ENCODE data around the gene PKNOX1.
"Not testable (repeated sequence)": the region's sequence is repeated elsewhere in the genome, so short reads cannot be mapped to it uniquely, and the experiment has no call there.

The PKNOX1 gene

DNA sequence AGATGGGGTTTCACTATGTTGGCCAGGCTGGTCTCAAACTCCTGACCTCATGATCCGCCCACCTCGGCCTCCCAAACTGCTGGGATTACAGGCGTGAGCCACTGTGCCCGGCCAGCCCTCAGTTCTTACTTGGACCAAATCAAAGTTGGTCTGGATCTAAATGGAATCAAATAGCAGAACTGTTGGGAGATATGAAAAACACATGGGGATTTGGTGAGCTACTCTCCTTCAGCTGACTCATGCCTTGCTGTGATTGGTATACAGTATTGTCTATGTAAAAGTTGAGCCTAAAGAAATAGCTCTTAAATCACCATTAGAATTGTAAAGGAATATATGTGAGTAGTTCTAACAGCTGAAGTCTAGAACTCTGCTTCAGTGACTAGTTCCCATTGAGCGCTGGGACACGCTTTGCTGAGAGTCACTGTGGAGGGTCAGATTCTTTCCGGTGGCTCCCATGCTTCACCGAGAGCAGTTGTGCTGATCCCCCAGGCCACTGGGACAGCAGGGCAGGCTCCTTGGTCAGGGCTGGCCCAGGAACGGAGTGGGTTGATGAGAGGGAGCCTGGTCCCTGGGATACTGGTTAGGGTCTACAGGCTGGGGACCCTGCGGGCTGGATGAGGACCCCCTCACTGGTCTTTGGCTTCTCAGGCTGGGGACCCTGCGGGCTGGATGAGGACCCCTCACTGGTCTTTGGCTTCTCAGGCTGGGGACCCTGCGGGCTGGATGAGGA is 14.0 kb downstream of the PKNOX1 start:
- no peak for DNase-seq

DNA sequence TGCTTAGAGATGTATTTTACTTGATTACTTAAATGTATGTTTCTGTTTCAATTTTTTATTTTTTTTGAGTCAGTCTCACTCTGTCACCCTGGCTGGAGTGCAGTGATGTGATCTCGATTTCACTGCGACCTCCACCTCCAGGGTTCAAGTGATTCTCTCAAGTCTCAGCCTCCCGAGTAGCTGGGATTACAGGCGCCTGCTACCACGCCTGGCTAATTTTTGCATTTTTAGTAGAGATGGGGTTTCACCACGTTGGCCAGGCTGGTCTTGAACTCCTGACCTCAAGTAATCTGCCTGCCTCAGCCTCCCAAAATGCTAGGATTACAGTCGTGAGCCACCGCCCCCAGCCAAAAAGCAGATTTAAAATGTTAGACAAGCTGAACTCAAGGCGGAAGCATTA is 15.0 kb downstream of the PKNOX1 start:
- DNase-seq, result not testable (repeated sequence)

DNA sequence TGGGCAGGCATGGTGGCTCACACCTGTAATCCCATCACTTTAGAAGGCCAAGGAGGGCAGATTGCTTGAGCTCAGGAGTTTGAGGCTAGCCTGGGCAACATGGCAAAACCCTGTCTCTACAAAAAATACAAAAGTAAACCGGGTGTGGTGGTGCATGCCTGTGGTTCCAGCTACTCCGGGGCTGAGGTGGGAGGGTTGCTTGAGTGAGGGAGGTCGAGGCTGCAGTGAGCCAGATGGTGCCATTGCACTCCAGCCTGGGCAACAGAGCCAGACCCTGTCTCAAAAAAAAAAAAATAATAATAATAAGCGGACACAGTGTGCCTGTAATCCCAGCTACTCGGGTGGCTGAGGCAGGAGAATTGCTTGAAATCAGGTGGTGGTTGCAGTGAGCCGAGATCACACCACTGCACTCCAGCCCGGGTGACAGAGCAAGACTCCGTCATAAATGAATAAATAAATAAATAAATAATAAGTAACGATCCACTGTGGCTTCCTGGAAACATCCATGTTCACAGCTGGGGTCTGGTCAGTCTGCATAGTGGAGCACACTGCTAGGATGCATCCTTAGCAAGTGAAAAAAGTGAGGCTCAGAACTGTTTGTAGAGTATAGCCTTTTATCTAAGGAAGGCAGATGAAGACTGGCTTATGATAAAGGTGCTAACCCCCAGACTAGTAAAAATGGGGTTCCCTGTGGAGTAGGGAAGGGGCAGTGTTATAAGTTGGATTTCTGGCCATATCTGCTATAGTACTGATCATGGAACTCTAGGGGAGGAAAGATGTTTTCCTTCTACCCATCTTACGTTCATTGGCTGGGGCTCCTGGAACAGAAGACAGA is 15.7 kb downstream of the PKNOX1 start:
- DNase-seq, result no peak

DNA sequence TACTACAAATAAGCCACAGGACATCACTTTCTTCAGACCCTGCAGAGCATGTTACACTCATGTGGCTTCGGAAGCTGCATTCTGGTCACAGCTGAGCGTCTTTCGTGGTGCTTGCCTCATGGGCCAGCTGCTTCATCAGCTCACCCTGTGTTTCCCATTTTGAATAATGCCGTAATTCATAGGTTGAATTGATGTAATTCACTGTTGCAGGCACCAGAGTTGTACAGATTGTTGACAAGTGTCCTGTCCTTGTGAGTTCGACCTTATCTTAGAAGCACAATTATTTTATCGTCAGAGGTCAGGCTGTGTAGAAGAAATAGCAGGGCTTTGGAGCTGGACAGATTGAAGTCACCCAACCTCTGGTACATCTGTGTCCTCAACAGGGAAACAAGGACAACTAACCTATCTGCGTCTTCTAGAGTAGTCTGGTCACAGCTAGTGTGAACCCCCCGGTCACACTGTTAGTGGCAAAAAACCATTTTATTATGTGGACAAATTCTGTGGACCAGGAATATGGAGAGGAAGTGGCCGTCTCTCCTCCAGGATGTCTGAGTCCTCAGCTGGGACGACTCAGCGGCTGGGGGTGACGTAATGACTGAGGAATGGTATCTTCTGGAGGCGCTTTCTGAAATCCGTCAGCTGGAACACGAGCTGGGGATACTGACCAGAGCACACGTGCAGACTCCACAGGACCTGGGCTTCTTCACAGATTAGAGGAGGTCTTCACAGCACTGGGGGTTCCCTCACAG is 17.8 kb downstream of the PKNOX1 start:
- DNase-seq, result no peak

DNA sequence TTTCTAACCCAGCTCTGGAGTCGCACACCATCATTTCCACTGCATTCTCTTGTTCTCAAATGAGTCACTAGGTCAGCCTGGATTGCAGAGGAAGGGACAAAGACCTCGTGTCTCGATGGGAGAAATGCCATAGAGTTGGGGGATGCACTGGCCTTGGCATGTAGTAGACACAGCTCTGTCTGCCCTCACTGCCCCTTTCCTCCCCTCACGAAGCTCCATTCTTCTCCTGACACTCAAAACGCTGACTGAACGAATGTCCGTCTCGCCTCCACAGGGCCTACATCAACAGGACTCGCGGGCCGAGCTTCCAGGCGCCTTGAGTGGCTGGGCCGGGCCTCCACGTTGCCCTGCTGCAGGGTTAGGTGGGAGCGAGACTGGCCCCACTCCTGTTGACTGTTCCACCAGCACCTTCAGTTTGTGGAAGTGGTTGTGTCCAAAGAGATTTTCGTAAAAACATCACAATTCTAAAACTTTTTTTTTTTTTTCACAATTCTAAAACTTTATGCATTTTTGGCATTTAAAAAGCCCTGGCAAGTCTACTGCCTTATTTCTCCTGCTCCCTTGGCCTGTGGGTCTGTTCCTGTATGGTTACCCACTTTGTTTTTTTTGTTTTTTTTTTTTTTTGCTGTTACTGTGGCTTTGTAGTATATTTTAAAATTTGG is 18.8 kb downstream of the PKNOX1 start:
- no peak for DNase-seq

DNA sequence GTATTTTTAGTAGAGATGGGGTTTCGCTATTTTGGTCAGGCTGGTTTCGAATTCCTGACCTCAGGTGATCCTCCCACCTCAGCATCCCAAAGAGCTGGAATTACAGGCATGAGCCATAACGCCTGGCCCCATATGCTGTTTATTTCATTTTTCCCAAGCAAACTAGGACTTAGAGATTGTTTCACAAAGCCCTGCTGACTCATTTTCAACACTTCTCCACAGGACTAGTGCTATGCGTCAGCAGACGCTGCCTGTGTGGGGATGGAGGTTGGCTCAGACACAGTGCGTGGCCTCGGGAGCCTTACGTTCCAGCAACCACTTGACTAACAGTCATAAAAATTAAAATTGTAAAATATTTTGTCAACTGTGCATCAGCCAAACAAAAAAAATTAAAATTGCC is 22.7 kb downstream of the PKNOX1 start:
- DNase-seq, result no peak

DNA sequence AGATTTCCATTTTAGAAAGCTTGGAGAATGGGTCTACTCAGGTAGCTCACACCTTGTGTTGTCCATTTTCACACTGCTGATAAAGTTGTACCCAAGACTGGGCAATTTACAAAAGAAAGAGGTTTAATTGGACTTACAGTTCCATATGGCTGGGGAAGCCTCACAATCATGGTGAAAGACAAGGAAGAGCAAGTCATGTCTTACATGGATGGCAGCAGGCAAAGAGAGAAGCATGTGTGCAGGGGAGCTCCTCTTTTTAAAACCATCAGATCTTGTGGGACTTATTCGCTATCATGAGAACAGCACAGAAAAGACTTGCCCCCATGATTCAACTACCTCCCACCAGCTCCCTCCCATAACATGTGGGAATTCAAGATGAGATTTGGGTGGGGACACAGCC is 23.6 kb downstream of the PKNOX1 start:
- not testable (repeated sequence) for DNase-seq

DNA sequence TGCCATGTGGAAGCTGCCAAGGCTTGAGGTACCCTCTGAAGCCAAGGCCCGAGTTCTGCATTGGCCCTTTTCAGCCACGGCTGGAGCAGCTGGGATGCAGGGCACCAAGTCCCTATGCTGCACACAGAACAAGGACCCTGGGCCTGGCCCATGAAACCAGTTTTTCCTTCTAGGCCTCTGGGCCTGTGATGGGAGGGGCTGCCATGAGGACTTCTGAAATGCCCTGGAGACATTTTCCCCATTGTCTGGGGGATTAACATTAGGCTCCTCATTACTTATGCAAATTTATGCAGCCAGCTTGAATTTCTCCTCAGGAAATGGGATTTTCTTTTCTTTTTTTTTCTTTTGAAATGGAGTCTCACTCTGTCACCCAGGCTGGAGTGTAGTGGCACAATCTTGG is 24.8 kb downstream of the PKNOX1 start:
- DNase-seq, result not testable (repeated sequence)

DNA sequence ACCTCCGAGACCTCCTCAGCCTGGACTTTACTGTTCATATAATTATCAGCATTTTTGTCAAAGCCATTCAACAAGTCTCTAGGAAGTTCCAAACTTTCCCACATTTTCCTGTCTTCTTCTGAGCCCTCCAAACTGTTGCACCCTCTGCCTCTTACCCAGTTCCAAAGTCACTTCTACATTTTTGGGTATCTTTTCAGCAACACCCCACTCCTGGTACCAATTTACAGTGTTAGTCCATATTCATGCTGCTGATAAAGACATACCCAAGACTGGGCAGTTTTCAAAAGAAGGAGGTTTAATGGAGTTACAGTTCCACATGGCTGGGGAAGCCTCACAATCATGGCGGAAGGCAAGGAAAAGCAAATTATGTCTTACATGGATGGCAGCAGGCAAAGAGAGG is 25.7 kb downstream of the PKNOX1 start:
- not testable (repeated sequence) for DNase-seq

DNA sequence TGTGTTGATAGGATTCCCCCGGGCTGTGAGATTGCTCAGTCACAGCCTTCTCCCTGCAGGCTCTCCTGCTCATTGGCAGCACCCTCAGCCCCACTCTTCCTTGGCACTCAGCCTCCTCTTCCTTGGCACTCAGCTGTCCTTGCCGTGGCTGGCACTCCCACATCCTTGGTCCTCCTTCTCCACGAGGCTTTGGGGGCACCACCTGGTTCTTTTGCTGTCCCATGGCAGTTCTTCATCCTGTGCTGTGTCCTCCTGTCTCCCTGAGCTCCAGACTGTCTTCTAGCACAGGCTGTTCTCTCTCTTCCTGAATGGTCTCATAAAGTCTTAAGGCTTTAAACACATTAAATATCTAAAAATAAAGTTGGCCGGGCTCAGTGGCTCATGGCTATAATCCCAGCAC is 27.0 kb downstream of the PKNOX1 start:
- no peak for DNase-seq

DNA sequence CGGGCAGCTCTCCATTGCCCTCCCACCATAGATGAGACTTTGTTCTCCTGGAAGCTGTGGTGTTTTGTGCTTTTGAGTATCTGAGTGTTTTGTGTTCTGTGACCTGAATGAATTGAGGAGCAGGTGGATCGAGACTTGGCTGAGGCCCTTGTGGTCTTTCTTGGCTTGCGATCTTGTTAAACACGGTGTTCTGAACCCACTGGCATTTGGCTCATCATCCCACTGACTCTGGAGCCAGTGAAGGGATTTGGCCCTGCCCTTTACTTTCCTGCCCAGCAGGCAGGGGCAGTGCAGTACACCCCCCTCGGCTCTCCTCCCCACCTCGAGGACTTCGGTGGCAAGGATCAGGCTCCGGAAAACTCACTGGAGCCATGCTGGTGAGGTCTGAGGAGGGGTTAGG is 30.6 kb downstream of the PKNOX1 start:
- no peak for DNase-seq

DNA sequence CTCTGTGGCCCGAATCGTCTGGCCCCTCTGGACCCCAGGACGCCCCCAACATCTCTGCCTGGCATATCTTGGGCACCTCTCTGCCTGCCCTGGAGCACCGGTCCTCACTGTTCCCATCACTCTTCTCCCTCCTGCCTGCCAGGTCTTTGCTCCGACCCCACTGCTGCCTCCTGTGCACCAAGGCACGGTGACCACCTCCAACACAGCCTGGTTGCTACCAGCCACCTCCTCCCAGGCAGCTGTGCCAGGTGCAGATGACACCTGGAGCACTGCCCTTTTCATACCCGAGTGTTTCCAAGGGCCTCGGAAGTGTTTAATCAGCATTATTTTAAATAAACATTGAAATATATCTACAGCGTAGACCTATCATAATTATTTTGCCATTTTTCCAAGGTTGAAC is 31.3 kb downstream of the PKNOX1 start:
- no peak for DNase-seq

DNA sequence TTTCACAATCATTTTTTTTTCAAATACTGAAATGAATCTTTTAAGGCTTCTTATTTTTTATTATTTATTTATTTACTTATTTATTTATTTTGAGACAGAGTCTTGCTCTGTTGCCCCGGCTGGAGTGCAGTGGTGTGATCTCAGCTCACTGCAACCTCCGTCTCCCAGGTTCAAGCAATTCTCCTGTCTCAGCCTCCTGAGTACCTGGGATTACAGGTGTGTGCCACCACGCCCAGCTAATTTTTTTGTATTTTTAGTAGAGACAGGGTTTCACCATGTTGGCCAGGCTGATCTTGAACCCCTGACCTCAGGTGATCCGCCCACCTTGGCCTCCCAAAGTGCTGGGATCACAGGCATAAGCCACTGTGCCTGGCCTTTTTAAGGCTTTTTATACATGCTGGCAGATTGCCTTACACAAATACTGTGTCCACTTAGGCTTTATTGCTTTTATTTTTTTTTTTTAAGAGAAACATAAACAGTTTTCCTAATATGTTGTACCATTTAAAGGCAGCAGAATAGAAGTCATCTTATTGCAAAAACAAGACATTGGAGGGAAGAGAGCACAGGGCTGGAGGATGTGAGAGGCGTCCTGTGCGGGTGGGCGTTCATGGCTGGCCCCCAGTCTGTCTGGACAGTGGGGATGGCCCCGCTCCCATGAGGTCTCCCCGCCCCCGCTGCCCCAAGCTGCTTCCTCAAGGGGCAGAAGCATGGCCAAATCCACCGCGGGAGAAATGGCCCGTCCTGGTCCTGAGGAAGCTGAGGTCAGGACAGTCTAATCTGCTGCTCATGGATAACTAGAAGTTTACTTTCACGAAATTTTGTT is 31.9 kb downstream of the PKNOX1 start:
- DNase-seq, result not testable (repeated sequence)

DNA sequence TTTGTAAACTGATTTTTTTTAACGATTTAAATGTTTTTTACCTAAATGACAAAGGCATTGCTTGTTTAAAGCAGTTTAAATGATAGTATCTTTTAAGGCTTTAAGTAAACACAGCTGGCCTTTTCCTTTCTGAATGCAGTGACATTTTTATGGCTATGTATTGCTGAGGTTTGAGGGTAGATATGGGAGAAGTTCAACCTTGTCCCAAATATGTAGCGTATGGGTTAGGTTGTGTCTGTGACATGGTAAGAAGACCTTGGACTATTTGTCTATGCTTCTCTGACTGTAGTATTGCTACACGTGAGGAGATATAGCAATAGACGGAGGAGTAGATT is 32.5 kb downstream of the PKNOX1 start:
- DNase-seq, result no peak

DNA sequence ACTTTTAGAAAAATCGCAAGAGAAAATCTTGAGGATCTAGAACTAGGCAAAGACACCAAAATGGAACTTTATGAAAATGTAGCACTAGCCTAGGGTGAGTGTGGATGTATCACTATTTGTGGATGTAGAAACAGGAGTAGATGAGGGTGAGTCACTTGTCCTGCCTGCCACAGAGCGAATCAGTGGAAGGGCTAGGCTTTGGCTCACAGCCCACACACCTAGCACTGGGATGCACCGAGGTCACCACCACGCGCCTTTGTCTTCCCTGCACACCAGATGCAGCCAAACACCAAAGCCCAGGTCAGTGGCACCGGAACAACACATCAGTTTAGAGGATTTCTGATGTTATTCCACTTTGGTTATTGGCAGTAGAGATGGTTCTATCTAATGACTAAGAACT is 38.2 kb downstream of the PKNOX1 start:
- DNase-seq, result no peak

DNA sequence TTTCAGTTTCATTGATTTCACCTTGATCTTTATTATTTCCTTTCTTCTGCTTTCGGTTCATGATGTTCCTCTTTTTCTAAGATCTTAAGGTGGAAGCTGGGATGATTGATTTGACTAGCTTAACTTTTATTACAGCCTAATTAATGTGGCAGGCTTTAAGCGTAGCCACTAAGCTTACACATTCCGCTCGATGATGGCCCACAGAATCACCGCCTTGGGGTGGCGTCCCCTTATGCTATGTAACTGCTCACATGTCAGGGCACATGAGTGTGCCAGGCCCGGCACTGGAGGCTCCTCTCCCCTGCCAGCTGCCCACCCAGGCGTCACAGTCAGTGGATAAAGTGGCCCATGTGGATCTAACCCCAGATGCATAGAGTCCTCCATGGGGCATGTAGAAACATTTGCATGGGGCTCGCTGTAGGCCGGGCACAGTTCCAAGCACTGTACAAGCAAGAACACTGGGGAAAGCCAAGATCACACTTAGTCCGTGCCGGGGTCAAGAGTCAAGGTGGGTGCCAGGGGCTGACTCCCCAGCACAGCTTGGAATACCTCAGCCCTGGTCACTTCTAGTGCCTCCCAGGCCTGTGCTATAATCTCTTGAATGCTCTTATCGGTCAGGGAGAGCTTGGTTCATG is 41.7 kb downstream of the PKNOX1 start:
- DNase-seq, result no peak

DNA sequence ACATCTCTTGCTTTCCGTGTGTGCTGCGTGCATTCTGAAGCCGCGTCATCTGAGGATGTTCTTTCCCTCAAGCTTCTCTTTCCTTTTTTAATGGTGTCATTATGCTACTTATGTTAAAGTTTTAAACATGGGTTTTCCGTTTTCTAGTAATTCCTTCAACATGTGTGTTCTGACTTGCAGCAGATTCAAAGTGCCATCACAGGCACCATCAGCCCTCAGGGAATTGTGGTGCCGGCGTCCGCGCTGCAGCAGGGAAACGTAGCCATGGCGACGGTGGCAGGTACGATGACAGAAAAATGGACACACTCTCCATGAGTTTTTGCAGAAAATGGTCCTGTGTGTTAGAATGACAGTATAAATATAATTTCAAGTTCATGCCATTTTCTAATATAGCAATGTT is 42.4 kb downstream of the PKNOX1 start:
- no peak for DNase-seq

DNA sequence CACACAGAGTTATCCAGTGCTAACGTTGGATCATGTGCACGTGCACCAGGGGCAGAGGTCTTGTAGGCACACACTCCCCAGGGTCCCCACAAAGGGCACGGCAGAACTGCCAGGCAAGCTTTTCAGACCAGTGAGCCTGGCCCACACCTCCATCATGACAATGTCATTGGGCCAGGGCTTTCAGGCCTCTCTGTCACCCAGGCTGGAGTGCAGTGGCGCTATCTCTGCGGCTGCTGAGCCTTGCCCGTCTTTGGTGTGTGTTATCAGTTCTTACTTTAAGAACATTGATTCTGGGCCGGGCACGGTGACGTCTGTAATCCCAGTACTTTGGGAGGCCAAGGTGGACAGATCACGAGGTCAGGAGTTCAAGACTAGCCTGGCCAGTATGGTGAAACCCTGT is 44.2 kb downstream of the PKNOX1 start:
- no peak for DNase-seq

DNA sequence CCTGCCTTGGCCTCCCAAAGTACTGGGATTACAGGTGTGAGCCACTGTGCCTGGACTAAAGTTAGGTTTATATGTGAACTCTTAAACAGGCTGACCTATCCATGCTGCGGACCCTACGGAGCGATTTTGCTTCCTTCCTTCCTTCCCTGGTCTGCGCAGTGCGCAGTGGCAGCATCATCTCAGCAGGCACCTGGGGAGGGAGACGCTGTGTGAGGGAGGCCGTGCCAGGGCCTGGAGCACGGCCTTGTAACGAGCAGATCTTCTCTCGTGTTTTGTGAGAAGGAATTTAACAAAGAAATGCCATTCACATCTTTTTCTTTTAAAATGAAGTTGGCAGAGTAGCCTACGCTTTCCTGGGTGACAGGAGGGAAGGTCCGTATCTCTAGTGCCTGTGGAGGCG is 45.8 kb downstream of the PKNOX1 start:
- no peak for DNase-seq

DNA sequence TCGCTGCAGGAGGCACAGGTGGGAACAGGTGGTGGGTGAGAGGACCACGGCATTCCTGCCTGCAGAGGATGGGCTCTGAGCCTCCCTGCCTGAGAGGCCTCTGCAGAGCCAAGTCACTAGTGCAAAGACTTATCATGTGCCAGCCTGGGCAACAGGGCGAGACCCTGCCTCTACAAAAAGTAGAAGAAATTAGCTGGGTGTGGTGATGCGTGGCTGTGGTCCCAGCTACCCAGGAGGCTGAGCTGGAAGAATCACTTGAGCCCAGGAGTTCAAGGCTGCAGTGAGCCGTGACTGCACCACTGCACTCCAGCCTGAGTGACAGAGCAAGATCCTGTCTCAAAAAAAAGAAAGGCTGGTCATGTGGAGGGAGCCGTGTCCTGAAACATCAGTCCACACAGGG is 46.4 kb downstream of the PKNOX1 start:
- no peak for DNase-seq

DNA sequence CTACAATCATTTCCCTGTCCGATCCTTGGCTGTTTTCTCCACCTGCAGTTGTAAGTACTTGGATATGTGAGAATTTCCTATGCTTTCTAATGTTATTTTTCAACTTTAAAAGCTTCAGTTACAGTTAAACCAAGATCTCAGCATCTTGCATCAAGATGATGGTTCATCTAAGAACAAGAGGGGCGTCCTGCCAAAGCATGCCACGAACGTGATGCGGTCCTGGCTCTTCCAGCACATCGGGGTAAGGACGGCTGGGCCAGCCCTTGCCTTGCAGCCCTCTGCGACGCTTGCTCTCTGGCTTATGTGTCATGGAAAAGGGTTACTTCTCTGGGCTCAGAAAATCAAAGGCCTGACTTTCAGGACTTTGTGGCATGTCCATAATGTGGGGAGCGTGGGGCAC is 46.8 kb downstream of the PKNOX1 start:
- no peak for DNase-seq
